Eye (tissue), 1 donor: Measurements from ENCODE around the gene SEC11A.
"Not testable (repeated sequence)": the region's sequence is repeated elsewhere in the genome, so short reads cannot be mapped to it uniquely, and the experiment has no call there.

Experiments used
- DNase-seq: peaks from one replicate; pipeline ENCODE4 v3.0.0-alpha.2; 2015

SEC11A gene

GRCh38 chr15:84716036-84716732 is at the start of gene SEC11A:
Gene SEC11A (minus strand): TSS chr15:84716139. CDS start chr15:84716075, 64 bp downstream.
- DNase-seq, result peak; percentile 97

GRCh38 chr15:84765675-84766074 is 49.7 kb upstream of the SEC11A start:
- DNase-seq, result no peak

- no peak for DNase-seq
Measured at GRCh38 chr15:84764989-84765388, 49.0 kb upstream of the SEC11A start.

- DNase-seq, result no peak
Measured at GRCh38 chr15:84764585-84764984, 48.6 kb upstream of the SEC11A start.

- no peak for DNase-seq
Measured at GRCh38 chr15:84762840-84763572, 47.1 kb upstream of the SEC11A start.

GRCh38 chr15:84761607-84762131 is 45.7 kb upstream of the SEC11A start:
- no peak for DNase-seq

- DNase-seq, result no peak
Measured at GRCh38 chr15:84760219-84760618, 44.3 kb upstream of the SEC11A start.

GRCh38 chr15:84759018-84759417 is 43.1 kb upstream of the SEC11A start:
- DNase-seq, result peak; percentile 24

GRCh38 chr15:84755736-84756527 is 40.0 kb upstream of the SEC11A start:
- no peak for DNase-seq

- DNase-seq, result not testable (repeated sequence)
Measured at GRCh38 chr15:84754889-84755288, 39.0 kb upstream of the SEC11A start.

GRCh38 chr15:84752700-84753099 is 36.8 kb upstream of the SEC11A start:
- DNase-seq, result no peak

- DNase-seq, result no peak
Measured at GRCh38 chr15:84752195-84752594, 36.3 kb upstream of the SEC11A start.

- not testable (repeated sequence) for DNase-seq
Measured at GRCh38 chr15:84751721-84752120, 35.8 kb upstream of the SEC11A start.

- DNase-seq, result no peak
Measured at GRCh38 chr15:84750583-84751092, 34.7 kb upstream of the SEC11A start.

- peak; percentile 66 for DNase-seq
Measured at GRCh38 chr15:84749111-84749991, 33.4 kb upstream of the SEC11A start.

GRCh38 chr15:84748274-84749110 is 32.6 kb upstream of the SEC11A start, which contains the start of gene ZNF592:
Gene ZNF592 (plus strand): TSS chr15:84748592. CDS start chr15:84782676, 34,084 bp downstream.
- DNase-seq, result peak; percentile 84

GRCh38 chr15:84747416-84748273 is 31.7 kb upstream of the SEC11A start:
- peak; percentile 91 for DNase-seq

GRCh38 chr15:84741121-84741520 is 25.2 kb upstream of the SEC11A start:
- DNase-seq, result no peak

- no peak for DNase-seq
Measured at GRCh38 chr15:84740691-84741090, 24.8 kb upstream of the SEC11A start.

GRCh38 chr15:84737005-84737404 is 21.1 kb upstream of the SEC11A start:
- no peak for DNase-seq
